Spleen (tissue), 7 donors: ENCODE measurements around the gene CD81.

ENCODE experiments used
- CTCF ChIP-seq, 11 experiments: fragments of 200-600 bp in 7 of 11; fragments of 450-650 bp in 4 of 11; sonication (generic) in 4 of 11; IDR thresholded peaks in 8 of 11; conservative IDR thresholded peaks in 3 of 11; 1 replicate in 7 of 11; 2 replicates in 4 of 11; pipeline versions ENCODE4 v1.4.0 to v1.8.0; 2016 to 2021; ENCODE audit warnings: antibody characterized with exemption in 11 of 11, inconsistent platforms in 4 of 11, mild to moderate bottlenecking in 1 of 11
- POLR2A ChIP-seq, 3 donors: fragments of 450-650 bp; IDR thresholded peaks; one replicate each; pipeline ENCODE4 v1.5.1; 2017; ENCODE audit warnings: antibody characterized with exemption in 3 of 3, mild to moderate bottlenecking in 1 of 3
- POLR2AphosphoS5 ChIP-seq, 3 donors: sonication (generic); formaldehyde crosslinking; IDR thresholded peaks; one replicate each; pipeline ENCODE4 v1.5.1; 2017; ENCODE audit warnings: antibody characterized with exemption in 3 of 3
- donor health status: DM: no; HTN: no; CAD: no; lungs with moderate emphysema.
- donor health status: DM: no; HTN: no; CAD: no.
- donor health status: DM: no; HTN: no; CAD: no.

- TF ChIP-seq CTCF (IDR thresholded peaks at IDR 0.05 in 8 of 11, conservative IDR thresholded peaks at IDR 0.05 in 3 of 11) (no peak), POLR2AphosphoS5 (IDR thresholded peaks at IDR 0.05) (no peak), POLR2A (IDR thresholded peaks at IDR 0.05) (no peak)
Observed at GRCh38 chr11:2413742-2414579, 36.9 kb downstream of the CD81 start.
